ENCODE measurements around the gene PXMP2. TPM values are rescaled to one million over a fixed set of nuclear protein-coding genes. Genes with fewer than 3 reads are reported as not detected.

The PXMP2 gene
- total RNA-seq, 3 donors from 2014 or later, result 29.0 to 50.9 (median 31.8) TPM

DNA sequence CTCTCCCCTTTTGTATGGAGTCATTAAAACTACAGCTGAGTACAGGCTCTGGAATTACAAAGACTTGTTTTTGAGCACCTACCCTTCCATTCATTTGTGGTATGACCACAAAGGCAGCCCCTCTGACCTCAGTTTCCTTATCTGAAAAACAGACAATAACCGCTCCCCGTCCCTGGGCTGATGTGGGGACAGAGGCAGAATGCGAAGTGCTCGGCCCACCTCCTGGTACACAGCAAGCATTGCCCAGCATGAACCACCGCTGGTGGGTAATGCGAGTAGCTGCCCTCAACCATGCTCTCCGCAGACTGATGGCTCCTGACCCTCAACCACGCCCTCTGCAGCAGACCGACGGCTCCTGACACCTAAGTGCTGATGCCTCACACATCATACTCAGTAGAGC is 46.5 kb upstream of the PXMP2 start:
- H3K27me3 ChIP-seq, result no peaks in the 10 kb centered on the region
- intact Hi-C loops (cut with DNase I; ENCODE audit: low total_unique reads), result loop anchor here (5.0 kb wide), 1 partner anchor 569 kb away; no protein-coding TSS in a partner anchor
- no peak for DNase-seq (ENCODE audit: low spot score in 2 of 2)
- no peak for TF ChIP-seq POLR2A (IDR thresholded peaks at IDR 0.05)
- TF ChIP-seq, protein P1, sequence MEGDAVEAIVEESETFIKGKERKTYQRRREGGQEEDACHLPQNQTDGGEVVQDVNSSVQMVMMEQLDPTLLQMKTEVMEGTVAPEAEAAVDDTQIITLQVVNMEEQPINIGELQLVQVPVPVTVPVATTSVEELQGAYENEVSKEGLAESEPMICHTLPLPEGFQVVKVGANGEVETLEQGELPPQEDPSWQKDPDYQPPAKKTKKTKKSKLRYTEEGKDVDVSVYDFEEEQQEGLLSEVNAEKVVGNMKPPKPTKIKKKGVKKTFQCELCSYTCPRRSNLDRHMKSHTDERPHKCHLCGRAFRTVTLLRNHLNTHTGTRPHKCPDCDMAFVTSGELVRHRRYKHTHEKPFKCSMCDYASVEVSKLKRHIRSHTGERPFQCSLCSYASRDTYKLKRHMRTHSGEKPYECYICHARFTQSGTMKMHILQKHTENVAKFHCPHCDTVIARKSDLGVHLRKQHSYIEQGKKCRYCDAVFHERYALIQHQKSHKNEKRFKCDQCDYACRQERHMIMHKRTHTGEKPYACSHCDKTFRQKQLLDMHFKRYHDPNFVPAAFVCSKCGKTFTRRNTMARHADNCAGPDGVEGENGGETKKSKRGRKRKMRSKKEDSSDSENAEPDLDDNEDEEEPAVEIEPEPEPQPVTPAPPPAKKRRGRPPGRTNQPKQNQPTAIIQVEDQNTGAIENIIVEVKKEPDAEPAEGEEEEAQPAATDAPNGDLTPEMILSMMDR (IDR thresholded peaks at IDR 0.05), result no peak
- no peak for TF ChIP-seq POLR2AphosphoS5 (IDR thresholded peaks at IDR 0.05)
- no peaks in the 10 kb centered on the region for H3K4me1 ChIP-seq
- H3K27ac ChIP-seq, result no peak overlapping the region
- no peaks in the 10 kb centered on the region for H3K9me3 ChIP-seq
- peaks cover 23% of the 10 kb centered on the region for H3K36me3 ChIP-seq
- H3K4me3 ChIP-seq, result no peak overlapping the region

GRCh38 chr12:132641811-132642650 is 45.4 kb upstream of the PXMP2 start:
- Histone ChIP-seq H3K4me3 (no peak overlapping the region), H3K9me3 (no peaks in the 10 kb centered on the region), H3K4me1 (no peaks in the 10 kb centered on the region), H3K27me3 (no peaks in the 10 kb centered on the region), H3K27ac (no peak overlapping the region), H3K36me3 (peaks cover 23% of the 10 kb centered on the region)
- intact Hi-C loops (cut with DNase I; ENCODE audit: low total_unique reads), result loop anchor here (5.0 kb wide), 1 partner anchor 570 kb away; no protein-coding TSS in a partner anchor
- TF ChIP-seq POLR2A (IDR thresholded peaks at IDR 0.05) (no peak), POLR2AphosphoS5 (IDR thresholded peaks at IDR 0.05) (no peak)
- TF ChIP-seq, protein P1 (IDR thresholded peaks at IDR 0.05), result no peak
- no peak for DNase-seq (ENCODE audit: low spot score in 2 of 2)

- DNase-seq (ENCODE audit: low spot score in 2 of 2), result no peak
- TF ChIP-seq POLR2A (IDR thresholded peaks at IDR 0.05), result no peak
- TF ChIP-seq, protein P1 (IDR thresholded peaks at IDR 0.05), result no peak
- TF ChIP-seq POLR2AphosphoS5 (IDR thresholded peaks at IDR 0.05), result no peak
- intact Hi-C loops (cut with DNase I; ENCODE audit: low total_unique reads), result loop anchor here (5.0 kb wide), 1 partner anchor 571 kb away; no protein-coding TSS in a partner anchor
These were observed 44.2 kb upstream of the PXMP2 start for GRCh38 chr12:132642846-132643835.

GRCh38 chr12:132646850-132647249 is 40.5 kb upstream of the PXMP2 start:
- TF ChIP-seq POLR2AphosphoS5 (IDR thresholded peaks at IDR 0.05) (no peak), POLR2A (IDR thresholded peaks at IDR 0.05) (no peak)
- TF ChIP-seq, protein P1 (IDR thresholded peaks at IDR 0.05), result no peak
- H3K4me1 ChIP-seq, result no peaks in the 10 kb centered on the region
- no peak overlapping the region for H3K4me3 ChIP-seq
- H3K9me3 ChIP-seq, result no peaks in the 10 kb centered on the region
- H3K36me3 ChIP-seq, result peaks cover 12% of the 10 kb centered on the region
- intact Hi-C loops (cut with DNase I; ENCODE audit: low total_unique reads), result no loop called here
- no peak overlapping the region for H3K27ac ChIP-seq
- no peaks in the 10 kb centered on the region for H3K27me3 ChIP-seq
- no peak for DNase-seq (ENCODE audit: low spot score in 2 of 2)

More at GRCh38 chr12:132642846-132643835, 44.2 kb upstream of the PXMP2 start:
- no peak overlapping the region for H3K4me3 ChIP-seq
- no peaks in the 10 kb centered on the region for H3K4me1 ChIP-seq
- no peaks in the 10 kb centered on the region for H3K27me3 ChIP-seq
- no peaks in the 10 kb centered on the region for H3K9me3 ChIP-seq
- peaks cover 17% of the 10 kb centered on the region for H3K36me3 ChIP-seq
- no peak overlapping the region for H3K27ac ChIP-seq

Data from breast epithelium (tissue), 4 donors.